Head of caudate nucleus (tissue), 42 donors: ENCODE data around the gene CETN1.

Experiments
- DNase-seq, 42 donors: peaks; one replicate each; pipeline versions ENCODE4 v3.0.0 to v3.0.0-alpha.2; 2020 to 2021; ENCODE audit warnings: mixed read lengths in 7 of 42
- intact Hi-C: fragments of 100-400 bp; cut with DNase I; formaldehyde crosslinking; loops from one replicate; pipeline ENCODE4 v1.15.0; 2022

Gene CETN1

DNA sequence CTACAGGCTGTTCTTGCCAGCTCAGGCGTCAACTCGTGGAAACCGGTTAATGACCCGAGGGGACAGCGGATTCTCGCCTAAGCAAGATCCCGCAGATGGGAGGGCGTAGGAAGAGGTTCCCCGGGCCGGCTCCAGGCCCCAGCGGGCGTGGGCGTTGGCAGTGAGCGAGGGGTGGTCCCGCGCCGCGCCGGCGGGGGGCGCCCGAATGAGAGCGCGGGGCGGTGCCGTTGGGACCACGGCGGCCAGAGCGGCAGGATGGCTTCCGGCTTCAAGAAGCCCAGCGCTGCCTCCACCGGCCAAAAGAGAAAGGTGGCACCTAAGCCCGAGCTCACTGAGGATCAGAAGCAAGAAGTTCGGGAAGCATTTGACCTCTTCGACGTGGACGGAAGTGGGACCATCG, at the start of gene CETN1:
TSS of gene CETN1 (plus strand) at position 227 of the 400 bp plus-strand sequence. CDS start at position 256, 29 bp downstream.
- intact Hi-C loops, result no loop called here

DNA sequence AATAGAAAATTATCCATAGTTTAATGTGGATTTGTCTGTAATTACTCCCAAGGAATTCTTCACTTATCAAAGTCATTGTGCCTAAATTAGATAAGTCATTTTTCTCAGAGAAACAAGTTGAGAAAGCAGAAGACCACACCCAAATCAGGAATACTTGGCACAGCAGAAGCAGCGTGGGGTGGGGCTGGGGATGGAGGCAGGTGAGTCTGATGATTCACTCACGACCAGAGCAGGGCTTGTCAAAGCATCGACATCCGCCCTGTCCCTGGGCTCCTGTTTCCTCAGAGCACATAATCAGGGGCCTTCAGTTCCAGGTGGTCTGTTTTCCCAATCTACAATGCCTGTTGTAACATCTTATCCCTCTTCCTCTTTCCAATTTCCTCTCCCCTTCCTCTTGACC, 48.2 kb upstream of the CETN1 start:
- DNase-seq, result no peak
- intact Hi-C loops, result no loop called here

More for the DNA sequence above, at the start of gene CETN1:
- no peak for DNase-seq

DNA sequence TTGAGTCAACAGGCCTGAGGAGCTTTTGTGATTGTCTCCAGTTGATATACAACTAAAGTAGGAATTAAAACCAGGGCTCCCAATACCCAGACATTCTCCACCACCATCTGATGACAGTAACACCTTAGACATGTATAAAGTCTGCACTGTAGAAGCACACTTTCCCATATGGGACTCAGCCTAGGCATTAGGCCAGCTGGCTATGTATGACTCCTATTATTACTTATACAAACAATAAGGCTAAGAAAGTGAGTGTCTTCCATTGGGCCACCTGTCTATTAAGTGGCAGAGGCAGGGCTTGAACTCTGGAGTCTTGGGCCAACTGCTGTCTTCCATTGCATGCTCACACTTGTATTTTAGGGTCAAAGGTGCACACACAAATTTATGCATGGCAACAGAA, 47.5 kb upstream of the CETN1 start:
- DNase-seq, result no peak
- intact Hi-C loops, result no loop called here

DNA sequence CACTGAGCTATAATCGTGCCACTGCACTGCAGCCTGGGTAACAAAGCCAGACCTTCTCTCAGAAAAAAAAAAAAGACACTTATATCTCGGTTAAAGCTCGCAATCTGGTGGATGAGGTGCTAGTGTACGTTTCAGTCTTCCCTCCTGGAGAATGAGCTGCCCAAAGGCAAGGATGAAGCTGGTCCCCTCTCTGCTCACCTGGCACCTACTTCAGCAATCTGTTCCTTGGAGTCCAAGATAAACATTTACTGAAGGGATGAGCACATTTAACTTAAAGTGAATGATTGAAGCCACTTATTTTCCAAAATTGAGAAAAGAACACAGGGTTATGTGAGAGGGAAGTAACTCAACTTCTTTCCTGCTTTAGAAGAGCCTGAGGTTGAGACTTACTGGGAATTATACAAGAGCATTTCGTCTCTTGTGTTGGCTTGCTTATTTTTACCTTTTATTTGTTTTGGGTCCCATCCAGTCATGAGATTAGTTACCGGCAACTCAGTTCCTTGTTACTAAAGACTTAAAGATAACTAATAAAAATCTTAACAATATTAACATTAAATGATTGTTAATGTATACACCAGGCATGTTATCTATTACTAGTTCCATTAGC, 46.1 kb upstream of the CETN1 start:
- no peak for DNase-seq
- intact Hi-C loops, result no loop called here

DNA sequence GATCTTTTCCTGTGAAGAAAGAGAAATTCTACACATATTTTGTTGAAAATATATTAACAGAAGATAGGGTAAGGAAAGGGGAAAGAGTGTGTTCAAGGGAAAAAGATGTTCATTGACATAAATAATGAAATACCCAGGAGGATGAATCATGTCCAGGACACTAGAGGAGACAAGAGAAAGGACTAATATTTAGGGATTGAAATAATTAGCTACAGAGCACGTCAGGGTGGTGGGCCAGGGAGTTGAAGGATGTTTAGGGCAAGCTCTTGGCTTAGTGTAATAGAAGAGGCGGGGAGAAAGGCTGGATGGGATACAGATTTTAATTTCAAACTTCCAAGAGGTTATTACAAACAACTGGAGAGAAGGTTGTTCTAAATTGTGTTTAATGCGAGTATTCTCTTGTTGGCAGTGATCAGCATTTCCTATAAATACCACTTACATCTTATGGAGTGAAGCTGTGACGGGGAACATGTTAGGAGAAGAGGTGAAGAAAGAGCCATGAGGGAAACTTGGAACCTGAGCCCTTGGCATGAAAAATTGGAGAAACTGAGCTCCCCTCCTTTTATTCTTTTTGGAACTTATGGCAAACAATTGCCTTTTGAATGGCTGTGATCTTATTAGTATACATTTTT, 36.6 kb upstream of the CETN1 start:
- no peak for DNase-seq
- intact Hi-C loops, result no loop called here

DNA sequence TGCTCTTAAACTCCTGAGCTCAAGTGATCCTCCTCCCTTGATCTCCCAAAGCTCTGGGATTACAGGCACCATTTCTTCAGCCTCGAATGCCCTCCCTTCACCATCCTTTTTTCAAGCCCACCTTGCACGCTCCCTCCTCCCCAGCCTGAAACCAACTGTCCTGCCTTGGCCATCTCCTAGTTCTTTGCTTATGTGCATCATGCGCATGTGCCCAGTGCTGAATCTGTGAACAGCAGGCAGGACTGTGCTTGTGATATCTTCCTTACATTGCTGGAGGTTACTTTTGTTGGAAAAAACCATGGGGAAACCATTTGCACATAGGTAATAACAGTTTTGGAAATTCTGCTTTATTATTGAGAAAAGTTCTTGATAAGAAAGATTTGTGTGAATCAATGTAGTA, 30.2 kb upstream of the CETN1 start:
- intact Hi-C loops, result no loop called here
- DNase-seq, result no peak

DNA sequence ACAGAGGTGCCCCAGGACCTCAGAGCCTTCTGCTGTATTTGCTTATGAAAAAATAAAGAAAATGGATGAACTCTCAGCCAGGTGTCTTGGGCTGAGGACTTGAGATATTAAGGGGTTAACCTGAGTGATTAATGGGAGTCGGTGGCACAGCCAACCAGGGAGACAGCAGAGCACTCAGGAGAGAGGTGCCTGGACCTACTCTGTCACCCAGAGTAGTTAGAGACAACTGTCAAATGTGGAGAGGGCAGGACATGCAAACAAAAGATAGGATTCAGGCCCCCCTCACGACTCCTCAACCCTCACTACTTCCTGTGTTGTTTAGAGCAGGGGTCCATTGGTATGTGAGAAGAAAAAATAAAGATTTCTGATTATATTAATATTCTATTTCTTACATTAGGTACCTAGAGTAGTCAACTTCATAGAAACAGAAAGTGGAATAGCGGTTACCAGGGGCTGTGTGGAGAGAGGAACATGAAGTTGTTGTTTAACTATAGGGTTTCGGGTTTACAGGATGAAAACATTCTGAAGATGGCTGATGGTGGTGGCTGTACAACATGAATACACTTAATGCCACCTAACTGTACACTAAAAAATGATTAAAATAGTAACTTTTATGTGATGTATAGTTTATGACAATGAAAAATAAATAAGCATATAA, 28.6 kb upstream of the CETN1 start:
- DNase-seq, result no peak
- intact Hi-C loops, result no loop called here

DNA sequence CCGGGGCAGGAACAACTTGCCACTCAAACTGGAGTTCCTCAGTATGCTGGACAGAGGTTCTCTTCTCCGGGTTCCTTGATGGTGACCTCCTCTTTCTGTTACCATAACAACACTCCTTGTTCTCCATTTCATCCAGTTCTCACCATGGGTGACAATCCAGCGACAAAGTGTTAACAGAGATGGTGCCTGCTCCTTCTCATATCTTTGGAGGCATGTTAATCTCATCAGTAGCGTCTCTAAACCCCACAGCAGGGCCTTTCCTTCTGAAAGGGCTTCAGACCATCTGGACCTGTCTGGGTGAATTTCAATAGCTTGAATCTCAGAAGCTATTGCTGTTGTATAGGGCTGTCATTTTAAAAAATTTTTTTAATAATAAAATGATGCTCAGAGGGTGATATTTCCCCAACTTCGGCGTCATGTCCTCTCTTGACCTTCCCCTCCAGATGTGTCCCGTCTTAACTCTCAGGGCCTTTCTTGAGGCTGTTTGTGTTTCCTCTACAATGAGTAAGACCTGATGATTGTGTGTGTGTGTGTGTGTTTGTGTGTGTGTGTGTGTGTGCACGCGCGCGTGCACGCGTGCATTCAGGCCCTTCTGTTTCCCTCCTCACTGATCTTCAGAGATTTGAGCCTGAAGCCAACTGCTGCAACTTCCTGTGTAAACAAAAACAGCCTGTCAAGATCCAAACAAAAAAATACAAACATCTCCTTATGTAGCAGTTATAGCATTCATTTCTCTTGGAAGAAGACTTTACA, 24.3 kb upstream of the CETN1 start:
- intact Hi-C loops, result no loop called here
- no peak for DNase-seq

DNA sequence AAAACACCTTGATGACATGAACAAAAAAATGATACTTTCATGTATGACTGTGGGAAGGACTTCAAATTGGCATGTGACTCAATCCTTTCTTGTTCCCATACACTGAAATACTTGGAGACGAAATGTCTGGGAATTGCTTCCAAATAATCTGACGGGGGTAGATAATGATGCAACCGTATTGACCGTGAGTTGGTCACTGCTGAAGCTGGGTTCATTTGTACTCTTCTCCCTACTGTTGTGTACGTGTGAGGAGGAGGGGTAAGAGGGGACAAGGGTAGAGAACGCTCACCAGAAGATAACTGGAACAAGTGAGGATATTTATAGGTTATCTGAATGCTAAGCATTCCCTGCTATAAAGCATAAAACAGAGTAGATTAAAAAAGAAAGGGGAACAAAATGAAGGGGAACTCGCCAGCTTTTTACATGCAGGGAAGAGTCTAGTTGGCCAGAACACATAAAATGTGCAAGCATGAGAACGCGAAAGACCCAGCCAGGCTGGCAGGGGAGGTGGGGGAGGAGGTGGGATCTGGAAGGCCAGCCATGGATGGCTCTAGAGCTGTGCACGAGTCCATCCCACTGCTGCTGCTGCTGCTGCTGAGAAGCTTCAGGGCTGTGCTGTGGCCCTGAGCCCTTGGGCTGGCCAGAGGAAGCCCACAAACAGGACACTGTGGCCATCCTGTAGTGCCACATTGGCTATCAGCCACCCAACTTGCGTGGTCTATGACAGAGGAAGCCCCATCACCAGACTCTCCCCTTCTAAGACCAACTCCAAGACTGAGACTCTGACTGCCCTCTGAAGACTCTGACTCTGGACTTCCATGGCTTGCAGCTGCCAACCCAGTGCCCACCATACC, 15.2 kb upstream of the CETN1 start:
- intact Hi-C loops, result no loop called here
- DNase-seq, result no peak

GRCh38 chr18:565562-566061, 14.6 kb upstream of the CETN1 start:
- intact Hi-C loops, result no loop called here
- no peak for DNase-seq

- intact Hi-C loops, result no loop called here
- DNase-seq, result no peak
These were observed 13.1 kb upstream of the CETN1 start for GRCh38 chr18:567122-567521.

DNA sequence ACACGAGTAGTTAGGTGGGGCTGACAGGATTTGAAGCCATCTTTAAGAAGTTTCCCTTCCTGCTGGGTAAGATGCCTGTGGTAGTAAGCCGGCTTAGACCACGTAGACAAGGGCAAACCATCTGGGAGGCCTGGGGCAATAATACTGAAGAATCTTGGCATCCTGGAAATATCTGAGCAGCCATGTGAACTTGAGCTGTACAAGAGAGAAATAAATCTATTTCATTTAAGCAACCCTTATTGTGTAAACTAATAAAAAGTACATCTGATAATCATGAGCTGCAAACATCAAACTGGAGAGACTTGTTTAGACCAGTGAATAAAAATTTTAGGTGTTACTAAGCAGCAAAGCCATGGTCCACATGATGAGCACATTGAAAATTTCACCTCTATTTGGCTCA, 11.4 kb upstream of the CETN1 start:
- intact Hi-C loops, result no loop called here
- no peak for DNase-seq

DNA sequence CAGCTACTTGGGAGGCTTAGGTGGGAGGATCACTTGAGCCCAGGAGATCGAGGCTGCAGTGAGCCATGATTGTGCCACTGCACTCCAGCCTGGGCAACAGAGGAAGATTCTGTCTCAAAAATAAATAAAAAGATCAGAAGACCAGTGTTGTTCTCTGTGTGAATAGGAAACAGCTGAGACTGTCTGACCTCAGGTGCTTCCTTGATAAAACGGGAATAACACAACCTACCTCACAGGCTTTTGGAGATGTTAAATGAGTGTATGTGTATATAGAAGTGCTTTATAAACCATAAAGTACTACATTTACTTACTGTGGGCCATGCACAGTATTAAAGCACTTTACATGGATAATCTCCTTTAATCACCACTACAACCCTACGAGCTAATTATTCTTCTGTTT, 9.9 kb upstream of the CETN1 start:
- no peak for DNase-seq
- intact Hi-C loops, result no loop called here

GRCh38 chr18:570697-571096, 9.5 kb upstream of the CETN1 start:
- no peak for DNase-seq
- intact Hi-C loops, result no loop called here

DNA sequence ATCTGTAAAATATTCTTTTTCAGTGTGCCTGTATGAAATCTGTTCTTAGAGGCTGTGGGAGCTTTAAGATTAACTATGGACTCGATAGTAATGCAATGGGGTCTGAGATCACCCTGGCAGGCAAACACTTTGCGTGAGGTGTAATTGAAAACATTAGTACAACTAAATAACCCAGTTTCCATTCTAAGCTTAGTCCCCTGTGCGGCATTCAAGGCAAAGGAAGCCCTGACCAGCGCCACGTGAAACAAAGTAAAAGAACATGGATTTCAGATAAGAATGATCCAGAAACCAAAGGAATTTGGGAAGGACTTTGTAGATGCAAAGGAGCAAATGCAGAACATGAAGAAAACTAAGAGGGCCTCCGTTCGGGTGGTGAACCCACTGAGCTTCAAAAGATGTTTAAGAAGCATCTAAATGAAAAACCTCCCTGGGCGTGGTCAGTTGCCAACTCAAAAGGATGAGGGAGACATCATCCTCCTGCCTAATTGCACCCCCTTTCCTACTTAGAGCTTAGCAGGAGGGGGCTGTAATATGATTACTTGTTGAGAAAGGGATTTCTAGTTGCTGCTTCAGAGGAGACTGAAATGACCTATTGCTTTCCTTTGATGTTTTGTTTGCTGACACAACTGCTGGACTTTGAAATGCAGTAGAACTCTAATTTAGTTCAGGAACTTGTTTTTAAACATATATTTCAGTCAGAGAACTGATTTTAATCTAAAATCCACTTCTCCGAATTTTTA, 7.9 kb upstream of the CETN1 start:
- intact Hi-C loops, result no loop called here

DNA sequence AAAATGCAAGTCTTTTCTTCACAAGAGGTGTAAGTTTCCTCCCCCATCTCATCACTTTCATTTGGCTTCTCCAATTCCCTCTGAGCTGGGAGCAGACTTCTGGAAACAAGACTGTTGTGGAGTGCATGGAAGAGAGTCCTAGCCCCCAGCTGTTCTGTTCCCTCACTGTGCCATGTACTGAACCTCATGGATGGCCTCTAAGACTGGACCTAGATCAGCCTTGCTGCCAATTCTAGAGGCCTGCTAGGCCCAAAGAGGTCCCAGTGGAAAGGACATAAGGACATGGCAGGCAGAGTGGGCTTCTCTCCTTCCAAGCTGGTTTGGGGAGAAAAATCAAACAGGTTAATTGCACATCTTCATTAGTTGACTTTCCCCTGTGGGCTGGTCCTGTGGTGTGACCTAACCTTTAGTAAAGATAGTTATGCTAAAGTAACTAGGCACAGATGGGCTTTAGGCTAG, 7.3 kb upstream of the CETN1 start:
- intact Hi-C loops, result no loop called here
- no peak for DNase-seq

More for the DNA sequence above, 7.9 kb upstream of the CETN1 start:
- DNase-seq, result no peak

GRCh38 chr18:573385-573784, 6.8 kb upstream of the CETN1 start:
- intact Hi-C loops, result no loop called here
- DNase-seq, result no peak

DNA sequence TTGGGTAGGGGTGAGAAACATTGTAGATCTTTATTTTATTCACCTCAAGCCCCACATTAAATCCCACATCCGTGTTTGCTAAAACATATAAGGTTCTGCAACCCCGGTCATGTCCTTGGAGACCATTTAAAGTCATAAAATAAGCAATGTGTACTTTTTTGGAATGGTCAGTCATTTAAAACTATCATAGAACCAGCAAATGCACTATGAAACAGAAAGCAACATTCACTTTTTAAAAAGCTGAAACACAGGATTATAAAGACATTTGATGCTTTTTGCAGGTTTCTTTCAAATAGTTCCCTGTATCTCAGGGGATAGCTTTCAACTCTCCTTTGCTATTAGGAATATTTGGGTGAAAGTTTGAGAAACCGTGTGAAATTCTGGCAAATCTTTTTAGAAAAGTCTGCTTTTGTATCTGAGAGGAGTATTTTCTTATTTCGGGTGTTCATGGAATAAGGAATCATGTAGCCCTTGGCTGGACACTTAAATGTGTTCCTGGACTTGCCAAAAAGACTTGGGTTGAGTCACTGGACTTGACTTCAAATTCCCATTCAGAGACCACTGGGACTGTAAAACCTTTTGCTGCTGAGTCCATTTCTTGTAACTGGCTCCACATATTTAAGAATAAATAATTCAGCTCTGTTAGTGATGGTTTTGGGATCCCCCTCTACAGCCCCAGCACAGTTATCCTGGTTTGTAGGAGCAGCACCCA, 5.9 kb upstream of the CETN1 start:
- DNase-seq, result no peak
- intact Hi-C loops, result no loop called here
